ENCODE results near the gene UBE2J1.

DNA sequence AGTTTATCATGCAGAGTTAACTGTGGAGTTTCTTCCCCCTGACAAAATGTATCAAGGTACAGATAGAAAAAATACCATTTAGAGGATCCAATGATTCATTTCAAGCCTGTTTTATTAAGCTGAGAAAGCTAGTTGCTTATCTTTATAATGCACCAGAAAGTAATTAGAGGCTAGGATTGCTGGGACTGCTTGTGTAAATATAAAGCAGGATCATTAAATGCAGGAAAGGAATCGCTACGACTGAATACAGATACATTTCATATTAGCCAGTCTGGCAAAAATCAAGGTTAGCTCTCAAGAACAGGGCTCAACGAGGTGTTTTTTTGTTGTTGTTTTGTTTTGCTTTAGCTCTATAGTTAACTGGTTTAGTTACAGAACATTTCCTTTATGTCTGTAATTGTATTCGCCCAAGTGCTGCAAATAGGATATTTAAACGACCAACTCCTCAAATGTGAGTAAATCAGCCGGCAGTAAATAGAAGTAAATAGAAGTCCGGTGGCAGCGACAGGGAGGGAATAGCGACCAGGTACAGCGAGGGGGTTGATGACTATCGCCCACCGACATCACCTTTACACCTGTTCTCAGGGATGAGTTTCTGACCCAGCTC, 748 bp downstream of the UBE2J1 start:
- TF ChIP-seq, protein P1, sequence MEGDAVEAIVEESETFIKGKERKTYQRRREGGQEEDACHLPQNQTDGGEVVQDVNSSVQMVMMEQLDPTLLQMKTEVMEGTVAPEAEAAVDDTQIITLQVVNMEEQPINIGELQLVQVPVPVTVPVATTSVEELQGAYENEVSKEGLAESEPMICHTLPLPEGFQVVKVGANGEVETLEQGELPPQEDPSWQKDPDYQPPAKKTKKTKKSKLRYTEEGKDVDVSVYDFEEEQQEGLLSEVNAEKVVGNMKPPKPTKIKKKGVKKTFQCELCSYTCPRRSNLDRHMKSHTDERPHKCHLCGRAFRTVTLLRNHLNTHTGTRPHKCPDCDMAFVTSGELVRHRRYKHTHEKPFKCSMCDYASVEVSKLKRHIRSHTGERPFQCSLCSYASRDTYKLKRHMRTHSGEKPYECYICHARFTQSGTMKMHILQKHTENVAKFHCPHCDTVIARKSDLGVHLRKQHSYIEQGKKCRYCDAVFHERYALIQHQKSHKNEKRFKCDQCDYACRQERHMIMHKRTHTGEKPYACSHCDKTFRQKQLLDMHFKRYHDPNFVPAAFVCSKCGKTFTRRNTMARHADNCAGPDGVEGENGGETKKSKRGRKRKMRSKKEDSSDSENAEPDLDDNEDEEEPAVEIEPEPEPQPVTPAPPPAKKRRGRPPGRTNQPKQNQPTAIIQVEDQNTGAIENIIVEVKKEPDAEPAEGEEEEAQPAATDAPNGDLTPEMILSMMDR (conservative IDR thresholded peaks at IDR 0.05; ENCODE audit: low read depth, low read length), result no peak
- TF ChIP-seq EZH2 (IDR thresholded peaks at IDR 0.05; ENCODE audit: low read length, unreplicated experiment), result no peak
